A673 (cell line): ENCODE measurements around the gene NDUFB10.

Source experiments
- CTCF ChIP-seq: fragments of 300-800, 200-600 bp; sonication (generic); conservative IDR thresholded peaks from 2 replicates; pipeline ENCODE4 v1.5.1; 2017; ENCODE audit warnings: low read depth, mild to moderate bottlenecking, antibody characterized with exemption, low read length, moderate library complexity, mixed read lengths
- EZH2 ChIP-seq: fragments of 200-600 bp; sonication (generic); IDR thresholded peaks from 2 replicates; pipeline ENCODE4 v1.6.1; 2017; ENCODE audit warnings: borderline replicate concordance, low read depth, mild to moderate bottlenecking, mixed read lengths, antibody characterized with exemption, low read length; ENCODE audit not compliant: poor library complexity, severe bottlenecking

GRCh38 chr16:2001035-2001434 is 41.7 kb downstream of the NDUFB10 start:
- TF ChIP-seq CTCF, result no peak
- no peak for TF ChIP-seq EZH2
